ENCODE data around the gene ZNF385A. TPM values are rescaled to one million over a fixed set of nuclear protein-coding genes. Genes with fewer than 3 reads are reported as not detected.

Gene ZNF385A
- total RNA-seq, 4 donors from 2014 or later: 8.8 to 53.9 (median 21.1) TPM

GRCh38 chr12:54405573-54405972 lies 21.0 kb upstream of the ZNF385A start:
- no peak for TF ChIP-seq CTCF (IDR thresholded peaks at IDR 0.05; ENCODE audit: low read depth)

DNA sequence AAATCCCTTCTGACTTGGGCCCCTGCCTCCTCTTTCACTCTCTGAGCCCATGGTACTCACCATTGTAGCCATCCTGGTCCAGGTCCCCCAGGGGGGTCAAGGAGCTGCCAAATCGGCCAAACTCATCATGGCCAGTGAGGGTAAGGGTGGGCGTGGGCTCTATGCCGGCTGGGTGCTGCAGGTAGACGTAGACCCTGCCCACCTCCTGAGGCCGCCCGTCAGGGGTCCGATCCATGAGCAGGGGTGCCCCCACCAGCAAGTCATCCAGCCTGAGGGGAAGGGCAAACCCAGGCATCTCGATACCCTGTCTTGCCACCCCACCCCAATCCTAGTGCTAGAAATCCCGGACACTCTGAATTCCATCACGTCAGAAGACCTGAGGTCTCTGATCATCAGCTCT lies 20.6 kb upstream of the ZNF385A start:
- TF ChIP-seq CTCF (IDR thresholded peaks at IDR 0.05; ENCODE audit: low read depth): no peak

- TF ChIP-seq CTCF (IDR thresholded peaks at IDR 0.05; ENCODE audit: low read depth): no peak
These were observed 19.8 kb upstream of the ZNF385A start for GRCh38 chr12:54404061-54405004.

GRCh38 chr12:54401119-54401518 lies 16.6 kb upstream of the ZNF385A start:
- no peak for TF ChIP-seq CTCF (IDR thresholded peaks at IDR 0.05; ENCODE audit: low read depth)

DNA sequence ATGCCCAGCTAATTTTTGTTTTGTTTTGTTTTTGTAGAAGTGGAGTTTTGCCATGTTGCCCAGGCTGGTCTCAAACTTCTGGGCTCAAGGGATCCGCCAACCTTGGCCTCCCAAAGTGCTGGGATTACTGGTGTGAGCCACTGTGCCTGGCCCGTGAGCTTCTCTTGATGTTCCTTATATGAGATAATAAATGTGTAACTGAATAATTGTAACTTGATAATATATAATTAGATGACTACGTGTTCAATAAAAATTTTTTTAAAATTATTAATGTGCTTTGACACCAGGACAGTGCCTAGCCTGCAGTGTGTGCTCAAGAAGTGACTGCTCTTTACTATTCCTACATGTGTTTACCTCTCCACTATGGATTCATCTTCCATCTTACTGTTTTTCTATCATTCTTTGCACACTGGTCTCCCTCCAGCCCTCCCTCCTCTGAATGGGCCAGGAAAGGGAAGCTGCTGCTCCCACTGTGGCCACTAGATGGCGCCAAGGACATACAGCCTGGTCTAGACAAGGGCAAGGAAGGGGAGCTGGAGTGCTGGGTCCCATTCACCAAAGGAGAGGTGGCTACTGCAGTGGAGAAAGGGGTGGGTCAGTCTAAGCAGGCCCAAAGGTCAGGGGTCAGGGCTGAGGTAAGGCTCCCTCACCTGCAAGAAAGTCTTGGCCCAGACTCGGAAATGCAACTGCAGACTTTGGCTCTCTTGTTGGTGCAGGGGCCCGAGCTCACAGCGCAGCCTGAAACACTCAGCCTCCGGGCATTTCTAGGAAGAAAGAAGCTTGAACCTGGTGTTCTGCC lies 14.7 kb upstream of the ZNF385A start:
- no peak for TF ChIP-seq CTCF (IDR thresholded peaks at IDR 0.05; ENCODE audit: low read depth)

- no peak for TF ChIP-seq CTCF (IDR thresholded peaks at IDR 0.05; ENCODE audit: low read depth)
These were observed 13.7 kb upstream of the ZNF385A start for GRCh38 chr12:54398218-54398617.

- no peak for TF ChIP-seq CTCF (IDR thresholded peaks at IDR 0.05; ENCODE audit: low read depth)
These were observed 12.6 kb upstream of the ZNF385A start for GRCh38 chr12:54397157-54397556.

Measured in subcutaneous adipose tissue (tissue), 4 donors.